ENCODE results near the gene MEF2D.

Gene MEF2D

DNA sequence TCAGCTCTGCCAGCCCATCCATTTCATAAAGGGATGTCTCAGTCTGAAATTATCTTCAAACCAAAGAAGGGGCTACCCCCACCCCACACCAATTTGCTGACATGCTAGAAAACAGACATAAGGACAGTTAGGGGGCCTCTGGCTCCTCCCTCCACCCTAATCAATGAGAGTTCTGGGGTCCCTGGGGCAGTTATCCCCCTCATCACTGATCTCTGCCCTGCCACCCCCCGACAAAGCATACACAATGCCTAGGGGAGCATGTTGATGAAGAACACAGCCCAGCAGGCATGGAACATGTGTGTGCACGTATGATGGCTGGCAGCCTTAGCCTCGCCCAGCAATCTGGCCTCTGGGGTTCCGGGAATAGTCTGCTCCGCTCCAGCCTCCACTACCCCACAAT lies 72.6 kb downstream of the MEF2D start:
- no peak for TF ChIP-seq CTCF (IDR thresholded peaks at IDR 0.05; ENCODE audit: low read depth, low read length)
- H3K4me3 ChIP-seq (replicated peaks in 1 of 2; ENCODE audit: low read depth in 2 of 2, low read length in 2 of 2) = no peak overlapping the region
- no peak for DNase-seq (ENCODE audit: low read depth in 2 of 2)

GRCh38 chr1:156425943-156426342 lies 74.6 kb downstream of the MEF2D start:
- DNase-seq (ENCODE audit: low read depth in 2 of 2) = no peak
- TF ChIP-seq CTCF (IDR thresholded peaks at IDR 0.05; ENCODE audit: low read depth, low read length) = no peak
- H3K4me3 ChIP-seq (replicated peaks in 1 of 2; ENCODE audit: low read depth in 2 of 2, low read length in 2 of 2) = no peak overlapping the region

DNA sequence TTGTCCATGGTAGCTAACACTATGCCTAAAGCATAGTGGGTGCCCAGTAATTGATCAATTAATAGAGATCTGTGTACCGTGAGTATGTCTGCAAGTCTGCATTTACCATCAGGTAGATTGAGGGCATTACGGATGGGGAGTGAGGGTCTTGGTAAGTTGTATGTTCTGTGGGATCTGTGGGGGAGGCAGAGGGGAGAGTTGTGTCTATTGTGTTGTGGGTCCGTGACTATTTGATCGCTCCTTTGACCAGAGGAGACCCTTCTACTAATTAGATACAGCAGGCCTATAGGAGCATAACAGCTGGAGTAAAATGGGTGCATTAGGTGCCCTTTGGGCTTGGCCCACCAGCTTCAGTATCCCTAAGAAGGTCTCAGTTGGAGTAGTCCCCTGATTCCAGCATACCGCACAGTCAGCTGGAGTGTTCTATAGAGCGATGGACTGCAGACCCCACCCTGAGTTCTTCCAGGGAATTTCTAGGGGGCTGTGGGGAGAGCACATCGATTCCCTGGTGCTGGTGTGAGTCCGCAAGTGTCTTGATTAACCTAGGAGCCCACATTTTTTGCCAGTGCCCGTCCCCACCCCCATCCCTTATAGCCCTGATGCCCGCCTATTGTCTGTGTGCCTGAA lies 75.7 kb downstream of the MEF2D start:
- no peak for TF ChIP-seq CTCF (IDR thresholded peaks at IDR 0.05; ENCODE audit: low read depth, low read length)

GRCh38 chr1:156423422-156424352 lies 76.9 kb downstream of the MEF2D start:
- DNase-seq (ENCODE audit: low read depth in 2 of 2) = no peak
- no peak overlapping the region for H3K4me3 ChIP-seq (replicated peaks in 1 of 2; ENCODE audit: low read depth in 2 of 2, low read length in 2 of 2)
- TF ChIP-seq CTCF (IDR thresholded peaks at IDR 0.05; ENCODE audit: low read depth, low read length) = no peak

More for the DNA sequence above, 75.7 kb downstream of the MEF2D start:
- no peak for DNase-seq (ENCODE audit: low read depth in 2 of 2)
- no peak overlapping the region for H3K4me3 ChIP-seq (replicated peaks in 1 of 2; ENCODE audit: low read depth in 2 of 2, low read length in 2 of 2)

GRCh38 chr1:156422602-156423091 lies 77.9 kb downstream of the MEF2D start:
- DNase-seq (ENCODE audit: low read depth in 2 of 2) = no peak
- no peak overlapping the region for H3K4me3 ChIP-seq (replicated peaks in 1 of 2; ENCODE audit: low read depth in 2 of 2, low read length in 2 of 2)
- TF ChIP-seq CTCF (IDR thresholded peaks at IDR 0.05; ENCODE audit: low read depth, low read length) = no peak

- no peak overlapping the region for H3K4me3 ChIP-seq (replicated peaks in 1 of 2; ENCODE audit: low read depth in 2 of 2, low read length in 2 of 2)
- TF ChIP-seq CTCF (IDR thresholded peaks at IDR 0.05; ENCODE audit: low read depth, low read length) = no peak
- no peak for DNase-seq (ENCODE audit: low read depth in 2 of 2)
These were observed 78.5 kb downstream of the MEF2D start for GRCh38 chr1:156421939-156422601.
